HG03066 (cell line): ENCODE data around the gene ACVR1C.

ENCODE experiments used
- ATAC-seq: cut with Tn5 transposase; IDR thresholded peaks from one replicate; pipeline ENCODE4 v1.9.1; 2021; ENCODE audit warnings: low read depth; ENCODE audit not compliant: unreplicated experiment

The ACVR1C gene

DNA sequence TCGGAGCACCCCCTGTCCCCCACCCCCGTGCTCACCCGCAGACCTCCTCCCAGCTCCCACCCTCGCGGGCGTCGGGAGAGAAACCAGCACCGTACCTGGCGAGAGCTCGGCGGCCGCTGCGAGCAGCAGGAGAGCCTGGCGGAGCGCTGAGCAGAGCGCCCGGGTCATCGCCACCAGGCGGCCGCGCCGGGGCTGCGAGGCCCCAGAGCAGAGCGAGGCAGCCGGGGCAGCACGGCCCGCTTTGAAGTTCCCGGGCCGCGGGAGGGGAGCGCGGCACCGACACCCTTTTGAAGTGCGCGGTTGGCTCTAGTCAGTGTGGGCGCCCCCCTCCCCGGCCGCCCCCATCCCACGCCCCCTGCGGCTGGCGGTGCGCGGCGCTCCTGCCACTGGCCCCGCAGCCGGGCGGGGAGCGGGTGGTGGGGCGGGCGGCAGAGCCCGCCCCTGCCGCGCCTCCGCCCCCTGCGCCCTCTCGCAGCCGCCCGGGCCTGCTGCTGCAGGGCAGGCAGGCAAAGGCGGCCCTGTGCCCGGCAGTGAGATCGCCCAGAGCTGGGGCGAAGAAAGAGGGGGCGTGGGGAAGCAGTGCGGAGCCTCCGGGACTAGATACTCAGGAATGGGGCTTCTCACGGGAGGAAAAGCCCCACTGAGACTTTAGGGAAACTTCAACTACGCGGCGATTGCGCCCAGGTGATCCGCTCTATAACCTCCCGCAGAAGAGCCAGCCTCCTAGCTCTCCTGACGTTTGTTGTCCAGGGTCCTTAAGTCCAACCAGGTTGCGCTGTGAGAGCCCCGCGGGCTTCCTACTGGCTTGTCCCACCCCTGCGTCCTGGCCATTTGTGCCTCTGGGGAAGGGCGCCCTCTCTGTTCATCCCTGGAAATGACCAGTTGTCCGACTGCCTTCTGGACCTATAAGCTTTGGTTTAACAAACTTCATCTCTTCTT lies at the start of gene ACVR1C:
ACVR1C (minus strand) TSS at position 388 of the 939 bp plus-strand sequence; CDS start at position 168, 220 bp downstream.
- peak; percentile 73 for ATAC-seq

- ATAC-seq, result no peak
Observed at GRCh38 chr2:157677941-157678340, 49.3 kb upstream of the ACVR1C start.

DNA sequence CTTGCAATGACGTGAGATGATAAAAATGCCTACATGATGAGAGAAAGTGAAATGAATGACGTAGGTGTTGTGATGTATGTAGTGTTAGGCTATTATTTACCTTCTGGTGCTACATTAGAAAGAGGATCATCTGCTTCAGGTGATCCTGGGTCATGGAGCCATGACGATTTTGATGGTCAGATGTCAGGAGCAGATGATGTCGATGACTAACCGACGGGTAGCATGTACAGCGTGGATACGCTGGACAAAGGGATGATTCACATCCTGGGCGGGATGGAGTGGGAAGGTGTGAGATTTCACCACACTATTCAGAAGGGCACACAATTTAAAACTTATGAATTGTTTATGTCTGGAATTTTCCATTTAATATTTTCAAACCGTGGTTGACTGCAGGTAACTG lies 43.5 kb upstream of the ACVR1C start:
- no peak for ATAC-seq

DNA sequence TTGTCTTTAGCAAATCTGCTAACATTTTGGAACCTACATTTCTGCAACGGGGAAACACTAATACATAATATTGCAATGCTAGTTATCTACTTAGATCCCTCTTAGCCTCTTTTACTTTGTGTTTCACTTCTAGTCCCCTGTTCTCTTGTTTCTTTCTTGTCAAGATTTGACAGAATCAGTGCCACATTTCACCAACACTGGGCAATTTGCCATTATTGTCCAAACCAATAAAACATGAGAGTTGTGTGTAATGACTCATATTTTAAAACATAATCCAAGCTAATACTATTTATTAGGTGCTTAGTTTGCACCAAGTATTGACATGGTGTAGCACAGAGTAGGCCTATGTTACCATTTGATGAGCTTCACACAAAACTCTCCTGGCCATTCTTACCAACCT lies 33.7 kb upstream of the ACVR1C start:
- no peak for ATAC-seq

- no peak for ATAC-seq
Observed at GRCh38 chr2:157661776-157662175, 33.1 kb upstream of the ACVR1C start.

- no peak for ATAC-seq
Observed at GRCh38 chr2:157657858-157658257, 29.2 kb upstream of the ACVR1C start.

DNA sequence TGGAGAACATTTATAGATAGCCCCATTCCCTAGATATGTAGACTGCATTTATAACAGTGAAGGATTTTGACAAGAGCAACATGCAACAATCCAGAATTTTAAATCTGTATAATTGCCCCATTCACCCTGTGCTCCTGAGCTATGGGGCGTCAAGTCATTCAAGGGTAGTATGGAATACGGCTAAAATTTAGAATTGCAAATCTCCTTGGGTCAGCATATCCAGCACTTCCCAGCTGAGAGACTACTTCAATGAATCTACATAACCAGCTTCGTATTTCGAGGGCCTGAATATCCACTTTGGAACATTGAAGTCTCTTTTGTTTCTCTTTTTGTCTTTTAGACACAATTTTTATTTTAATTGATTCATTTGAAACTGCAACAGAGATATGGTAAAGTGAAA lies 28.4 kb upstream of the ACVR1C start:
- ATAC-seq, result no peak

- no peak for ATAC-seq
Observed at GRCh38 chr2:157644776-157645175, 16.1 kb upstream of the ACVR1C start.

DNA sequence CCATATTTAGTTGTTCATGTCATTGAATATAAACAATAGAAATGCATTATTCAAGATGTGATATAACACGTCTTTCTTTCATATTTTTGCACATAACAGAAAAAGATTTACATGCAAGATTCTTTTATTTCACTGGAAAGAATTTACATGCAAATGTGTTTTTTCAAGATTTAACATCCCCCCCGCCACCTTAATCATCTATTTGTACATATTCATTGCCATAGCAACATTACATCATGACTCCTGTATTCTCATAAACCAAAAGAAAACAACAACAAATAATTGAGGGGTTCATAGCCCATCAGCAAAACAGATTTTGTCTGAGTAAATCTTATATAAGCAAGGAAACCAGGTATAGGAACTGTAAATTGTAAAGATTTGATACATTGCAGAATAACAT lies 3.2 kb upstream of the ACVR1C start:
- no peak for ATAC-seq

DNA sequence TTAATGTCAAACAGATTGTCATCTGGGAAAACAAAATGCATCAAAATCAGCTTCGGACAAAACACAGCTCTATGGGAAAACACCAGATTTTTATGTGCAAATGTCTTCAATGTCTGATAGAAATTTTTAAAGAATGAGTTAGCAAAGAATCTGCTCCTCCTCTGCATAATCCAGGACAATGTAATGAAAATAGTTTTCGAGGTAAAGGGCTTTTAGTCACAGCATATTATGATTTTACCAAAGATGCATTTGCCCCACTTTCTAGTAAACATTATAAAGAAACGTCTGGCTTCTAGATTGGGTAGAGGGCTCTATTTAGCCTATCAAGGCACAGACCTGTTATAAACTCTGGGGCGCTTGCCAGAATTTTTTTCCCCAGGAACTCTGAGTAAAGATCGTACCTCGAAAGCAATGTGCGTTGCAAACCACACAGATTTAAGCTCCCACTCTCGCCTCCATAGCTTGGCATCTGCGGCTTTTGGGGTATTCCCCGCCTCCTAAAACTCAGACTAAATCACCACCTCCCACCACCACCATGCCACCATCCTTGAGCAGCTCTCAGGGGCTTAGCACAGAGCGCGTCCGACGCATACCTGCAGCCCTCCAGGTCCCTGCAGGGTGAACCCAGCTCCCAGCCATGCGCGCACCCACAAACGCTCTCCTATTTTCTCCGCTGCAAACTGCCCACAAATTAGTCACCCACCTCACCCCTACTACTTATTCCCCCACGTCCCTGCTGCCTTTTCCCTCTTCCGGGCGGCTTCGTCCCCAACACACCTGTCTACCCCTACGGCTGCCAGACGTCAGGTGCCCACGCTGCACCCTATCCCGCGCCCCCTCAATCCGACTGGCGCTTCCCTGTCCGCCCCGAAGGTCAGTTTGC lies 829 bp downstream of the ACVR1C start:
- peak; percentile 10 for ATAC-seq

GRCh38 chr2:157625296-157625695 lies 3.4 kb downstream of the ACVR1C start:
- no peak for ATAC-seq

GRCh38 chr2:157620956-157621355 lies 7.7 kb downstream of the ACVR1C start:
- no peak for ATAC-seq

- ATAC-seq, result no peak
Observed at GRCh38 chr2:157611726-157612125, 16.9 kb downstream of the ACVR1C start.

GRCh38 chr2:157611110-157611509 lies 17.6 kb downstream of the ACVR1C start:
- ATAC-seq, result no peak

DNA sequence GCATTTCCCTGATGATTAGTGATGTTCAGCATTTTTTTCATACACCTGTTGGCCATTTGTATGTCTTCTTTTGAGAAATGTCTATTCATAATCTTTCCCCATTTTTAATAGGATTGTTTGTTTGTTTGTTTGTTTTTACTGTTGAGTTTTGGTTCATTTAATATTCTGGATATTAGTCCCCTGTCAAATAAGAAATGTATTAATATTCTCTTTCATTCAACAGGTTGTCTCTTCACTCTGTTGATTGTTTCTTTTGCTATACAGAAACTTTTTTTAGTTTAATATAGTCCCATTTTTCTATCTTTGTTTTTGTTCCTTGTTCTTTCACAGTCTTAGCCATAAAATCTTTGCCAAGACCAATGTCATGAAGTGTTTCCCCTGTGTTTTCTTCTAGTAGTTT lies 22.1 kb downstream of the ACVR1C start:
- no peak for ATAC-seq

- ATAC-seq, result no peak
Observed at GRCh38 chr2:157603198-157603597, 25.5 kb downstream of the ACVR1C start.

DNA sequence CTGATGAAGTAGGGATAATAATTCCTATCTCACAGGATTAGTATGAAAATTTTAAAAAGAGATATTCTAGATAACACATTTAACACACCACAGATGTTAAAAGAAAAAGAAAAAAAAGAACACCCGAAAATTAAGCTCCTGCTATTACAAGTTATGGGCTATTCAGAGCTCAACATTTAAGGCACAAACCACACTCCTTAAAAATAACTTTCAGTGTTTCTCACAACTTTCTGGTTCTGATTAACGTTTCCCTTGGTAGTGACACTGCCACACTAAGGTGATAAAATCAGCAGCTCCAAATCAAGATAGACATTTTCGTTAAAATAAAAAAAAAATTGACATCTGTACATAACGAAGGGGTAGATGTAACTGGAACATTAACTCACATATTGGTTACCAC lies 26.9 kb downstream of the ACVR1C start:
- no peak for ATAC-seq

- ATAC-seq, result no peak
Observed at GRCh38 chr2:157596992-157597681, 31.5 kb downstream of the ACVR1C start.

DNA sequence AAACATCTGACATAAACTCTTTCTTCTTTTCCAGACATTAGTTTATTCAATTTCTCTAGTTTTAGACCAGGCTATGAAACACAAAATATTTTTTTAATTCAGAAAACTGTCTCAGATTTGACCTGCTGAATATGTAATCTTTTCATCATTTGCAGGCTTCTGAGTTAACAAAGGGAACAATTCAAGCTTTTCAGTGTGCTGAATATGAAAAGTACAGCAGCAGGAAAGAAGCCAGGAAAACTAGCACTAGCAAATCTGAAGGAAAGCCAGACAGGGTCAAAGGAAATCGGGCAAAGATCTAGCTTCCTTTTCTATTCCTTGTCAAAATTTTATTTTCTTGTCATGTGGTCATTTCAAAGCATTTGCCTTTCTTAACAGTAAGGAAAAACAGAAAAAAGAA lies 35.3 kb downstream of the ACVR1C start:
- ATAC-seq, result no peak

DNA sequence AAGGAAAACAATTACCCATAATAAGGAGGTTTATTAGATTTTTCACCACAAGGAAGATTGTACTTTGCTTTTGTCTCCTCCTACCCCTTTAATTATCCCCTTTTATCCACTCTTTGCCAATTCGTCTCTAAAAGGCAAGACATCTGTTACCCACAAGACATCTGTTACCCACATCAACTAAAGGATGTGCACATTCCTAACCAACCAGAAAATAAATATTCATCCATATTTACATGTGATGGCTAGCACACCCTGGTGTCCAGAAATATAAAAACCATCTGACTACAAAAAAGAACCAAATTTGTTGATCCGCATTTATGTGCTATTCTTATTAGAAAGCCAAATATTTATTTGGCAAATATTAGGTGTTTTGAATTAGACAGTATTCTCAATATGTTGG lies 35.7 kb downstream of the ACVR1C start:
- ATAC-seq, result no peak

- ATAC-seq, result no peak
Observed at GRCh38 chr2:157592374-157592773, 36.3 kb downstream of the ACVR1C start.
